ENCODE measurements around the gene ZYG11A.

The ZYG11A gene

GRCh38 chr1:52944566-52944965 lies 102.0 kb downstream of the ZYG11A start:
- no peaks in the 10 kb centered on the region for H3K9me3 ChIP-seq
- no peak overlapping the region for H3K4me3 ChIP-seq (ENCODE audit: low read depth, low read length)
- TF ChIP-seq CTCF (IDR thresholded peaks at IDR 0.05; ENCODE audit: low read depth, low read length): no peak
- H3K27me3 ChIP-seq: no peaks in the 10 kb centered on the region
- no peaks in the 10 kb centered on the region for H3K4me1 ChIP-seq
- H3K36me3 ChIP-seq: no peaks in the 10 kb centered on the region
- no peak for DNase-seq

Measured in BE2C (cell line).